ENCODE data around the gene MMP10. TPM values are rescaled to one million over a fixed set of nuclear protein-coding genes. Genes with fewer than 3 reads are reported as not detected.

The MMP10 gene
- total RNA-seq, 2 experiments from 2014 or later = not detected

DNA sequence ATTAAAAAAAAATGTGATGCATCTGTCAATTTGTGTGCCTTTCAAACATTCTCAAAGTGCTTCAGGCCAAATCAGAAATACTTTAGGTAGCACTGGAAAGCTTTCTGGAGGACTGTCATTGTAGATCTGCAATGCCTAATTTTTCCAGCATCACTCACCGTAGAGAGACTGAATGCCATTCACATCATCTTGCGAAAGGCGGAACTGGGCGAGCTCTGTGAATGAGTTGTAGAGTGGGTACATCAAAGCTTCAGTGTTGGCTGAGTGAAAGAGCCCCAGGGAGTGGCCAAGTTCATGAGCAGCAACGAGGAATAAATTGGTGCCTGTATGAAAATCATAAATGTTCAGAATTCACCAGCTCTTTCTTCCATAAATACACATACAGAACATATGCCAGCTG lies 4.0 kb downstream of the MMP10 start:
- Histone ChIP-seq H3K4me1 (ENCODE audit: insufficient read depth, low read length, poor library complexity, severe bottlenecking) (no peaks in the 10 kb centered on the region), H3K9me2 (ENCODE audit: insufficient read depth, low read length) (no peaks in the 10 kb centered on the region), H3K36me3 (ENCODE audit: insufficient read depth, low read length) (no peaks in the 10 kb centered on the region), H3K4me3 (ENCODE audit: low read depth, low read length, poor library complexity, severe bottlenecking) (no peak overlapping the region), H3K9me3 (ENCODE audit: low read length) (no peaks in the 10 kb centered on the region), H3K79me2 (ENCODE audit: insufficient read depth, low read depth, low read length) (no peaks in the 10 kb centered on the region), H3K4me2 (ENCODE audit: low read length) (no peak overlapping the region), H2AFZ (ENCODE audit: low read length) (no peak overlapping the region), H4K20me1 (ENCODE audit: insufficient read depth, low read length) (no peaks in the 10 kb centered on the region), H3K27ac (ENCODE audit: low read depth, low read length, poor library complexity, severe bottlenecking) (no peak overlapping the region)
- intact Hi-C loops (cut with micrococcal nuclease; ENCODE audit: unreplicated experiment) = no loop called here
- ChIA-PET CTCF (ENCODE audit: unreplicated experiment) (no interaction called here), POLR2A (no interaction called here)
- DNase-seq (ENCODE audit: low spot score) = no peak
- BruUV-seq (replicated peaks) = no TSS peak
- no peak for TF ChIP-seq EZH2phosphoT487 (IDR thresholded peaks at IDR 0.05; ENCODE audit: borderline replicate concordance, low read depth, low read length)
- TF ChIP-seq, protein P1, sequence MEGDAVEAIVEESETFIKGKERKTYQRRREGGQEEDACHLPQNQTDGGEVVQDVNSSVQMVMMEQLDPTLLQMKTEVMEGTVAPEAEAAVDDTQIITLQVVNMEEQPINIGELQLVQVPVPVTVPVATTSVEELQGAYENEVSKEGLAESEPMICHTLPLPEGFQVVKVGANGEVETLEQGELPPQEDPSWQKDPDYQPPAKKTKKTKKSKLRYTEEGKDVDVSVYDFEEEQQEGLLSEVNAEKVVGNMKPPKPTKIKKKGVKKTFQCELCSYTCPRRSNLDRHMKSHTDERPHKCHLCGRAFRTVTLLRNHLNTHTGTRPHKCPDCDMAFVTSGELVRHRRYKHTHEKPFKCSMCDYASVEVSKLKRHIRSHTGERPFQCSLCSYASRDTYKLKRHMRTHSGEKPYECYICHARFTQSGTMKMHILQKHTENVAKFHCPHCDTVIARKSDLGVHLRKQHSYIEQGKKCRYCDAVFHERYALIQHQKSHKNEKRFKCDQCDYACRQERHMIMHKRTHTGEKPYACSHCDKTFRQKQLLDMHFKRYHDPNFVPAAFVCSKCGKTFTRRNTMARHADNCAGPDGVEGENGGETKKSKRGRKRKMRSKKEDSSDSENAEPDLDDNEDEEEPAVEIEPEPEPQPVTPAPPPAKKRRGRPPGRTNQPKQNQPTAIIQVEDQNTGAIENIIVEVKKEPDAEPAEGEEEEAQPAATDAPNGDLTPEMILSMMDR (conservative IDR thresholded peaks at IDR 0.05; ENCODE audit: low read length) = no peak

DNA sequence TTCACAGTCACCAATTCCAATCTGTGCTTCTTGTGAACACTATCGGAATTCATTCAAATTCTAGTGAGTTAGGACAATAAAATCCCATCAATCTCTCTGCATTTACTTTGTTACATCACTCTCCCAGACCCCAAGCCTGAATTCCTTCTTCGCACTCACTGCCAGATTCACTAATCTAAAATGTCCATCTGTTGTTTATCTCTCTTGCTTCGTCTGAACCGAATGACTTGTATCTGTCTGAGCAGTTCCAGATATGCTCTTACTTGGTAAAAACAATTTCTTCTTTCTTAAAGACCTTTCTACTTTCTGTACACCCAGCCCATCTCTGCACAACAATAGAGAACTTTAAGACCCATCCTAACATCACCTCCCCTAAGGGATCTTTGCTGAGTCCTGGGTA lies 7.0 kb downstream of the MMP10 start:
- H3K4me3 ChIP-seq (ENCODE audit: low read depth, low read length, poor library complexity, severe bottlenecking) = no peak overlapping the region
- H3K79me2 ChIP-seq (ENCODE audit: insufficient read depth, low read depth, low read length) = no peaks in the 10 kb centered on the region
- H3K4me1 ChIP-seq (ENCODE audit: insufficient read depth, low read length, poor library complexity, severe bottlenecking) = no peaks in the 10 kb centered on the region
- intact Hi-C loops (cut with micrococcal nuclease; ENCODE audit: unreplicated experiment) = no loop called here
- POLR2A ChIA-PET = no interaction called here
- no peak overlapping the region for H2AFZ ChIP-seq (ENCODE audit: low read length)
- TF ChIP-seq, protein P1 (conservative IDR thresholded peaks at IDR 0.05; ENCODE audit: low read length) = no peak
- TF ChIP-seq EZH2phosphoT487 (IDR thresholded peaks at IDR 0.05; ENCODE audit: borderline replicate concordance, low read depth, low read length) = no peak
- no peaks in the 10 kb centered on the region for H3K36me3 ChIP-seq (ENCODE audit: insufficient read depth, low read length)
- no peak overlapping the region for H3K27ac ChIP-seq (ENCODE audit: low read depth, low read length, poor library complexity, severe bottlenecking)
- H3K9me3 ChIP-seq (ENCODE audit: low read length) = no peaks in the 10 kb centered on the region
- BruUV-seq (replicated peaks) = no TSS peak
- no peak for DNase-seq (ENCODE audit: low spot score)
- no peaks in the 10 kb centered on the region for H4K20me1 ChIP-seq (ENCODE audit: insufficient read depth, low read length)
- CTCF ChIA-PET (ENCODE audit: unreplicated experiment) = no interaction called here
- H3K9me2 ChIP-seq (ENCODE audit: insufficient read depth, low read length) = no peaks in the 10 kb centered on the region
- H3K4me2 ChIP-seq (ENCODE audit: low read length) = no peak overlapping the region

DNA sequence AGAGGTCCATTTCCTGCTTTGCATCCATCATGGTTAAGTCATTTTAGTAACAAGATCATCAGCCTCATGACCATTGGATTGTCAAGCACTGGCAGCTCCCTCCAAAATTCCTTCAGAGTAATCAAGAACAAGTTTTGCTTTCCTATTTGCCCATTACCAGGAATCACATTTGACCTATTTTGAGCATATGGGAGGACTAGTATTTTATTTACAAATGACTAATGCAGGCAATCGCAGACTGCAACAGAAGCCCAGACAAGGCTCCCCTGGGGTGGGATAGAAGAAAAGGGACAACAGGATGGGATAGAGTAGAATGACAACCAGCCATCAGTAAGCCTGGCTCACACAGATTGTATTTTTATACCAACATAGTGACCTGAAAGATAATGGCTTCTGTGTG lies 9.1 kb downstream of the MMP10 start:
- no peak overlapping the region for H2AFZ ChIP-seq (ENCODE audit: low read length)
- no peaks in the 10 kb centered on the region for H3K9me2 ChIP-seq (ENCODE audit: insufficient read depth, low read length)
- H3K27ac ChIP-seq (ENCODE audit: low read depth, low read length, poor library complexity, severe bottlenecking) = no peak overlapping the region
- no peaks in the 10 kb centered on the region for H3K4me1 ChIP-seq (ENCODE audit: insufficient read depth, low read length, poor library complexity, severe bottlenecking)
- no peaks in the 10 kb centered on the region for H4K20me1 ChIP-seq (ENCODE audit: insufficient read depth, low read length)
- no peak for DNase-seq (ENCODE audit: low spot score)
- H3K36me3 ChIP-seq (ENCODE audit: insufficient read depth, low read length) = no peaks in the 10 kb centered on the region
- no TSS peak for BruUV-seq (replicated peaks)
- no peaks in the 10 kb centered on the region for H3K79me2 ChIP-seq (ENCODE audit: insufficient read depth, low read depth, low read length)
- no peak overlapping the region for H3K4me2 ChIP-seq (ENCODE audit: low read length)
- H3K9me3 ChIP-seq (ENCODE audit: low read length) = no peaks in the 10 kb centered on the region
- TF ChIP-seq, protein P1 (conservative IDR thresholded peaks at IDR 0.05; ENCODE audit: low read length) = no peak
- TF ChIP-seq EZH2phosphoT487 (IDR thresholded peaks at IDR 0.05; ENCODE audit: borderline replicate concordance, low read depth, low read length) = no peak
- POLR2A ChIA-PET = no interaction called here
- CTCF ChIA-PET (ENCODE audit: unreplicated experiment) = no interaction called here
- intact Hi-C loops (cut with micrococcal nuclease; ENCODE audit: unreplicated experiment) = no loop called here
- H3K4me3 ChIP-seq (ENCODE audit: low read depth, low read length, poor library complexity, severe bottlenecking) = no peak overlapping the region

Data from OCI-LY7 (cell line).